ENCODE results near the gene PBX1.

PBX1 gene

GRCh38 chr1:164692420-164692819 lies 133.4 kb downstream of the PBX1 start:
- no peak for DNase-seq (ENCODE audit: extremely low read depth, low read depth)
- no peak for TF ChIP-seq CTCF (IDR thresholded peaks at IDR 0.05; ENCODE audit: low read depth, low read length, missing control alignments)
- H3K4me3 ChIP-seq (replicated peaks; ENCODE audit: low read depth, low read length), result no peak overlapping the region

GRCh38 chr1:164693564-164694359 lies 134.8 kb downstream of the PBX1 start:
- no peak overlapping the region for H3K4me3 ChIP-seq (replicated peaks; ENCODE audit: low read depth, low read length)
- TF ChIP-seq CTCF (IDR thresholded peaks at IDR 0.05; ENCODE audit: low read depth, low read length, missing control alignments), result no peak
- no peak for DNase-seq (ENCODE audit: extremely low read depth, low read depth)

DNA sequence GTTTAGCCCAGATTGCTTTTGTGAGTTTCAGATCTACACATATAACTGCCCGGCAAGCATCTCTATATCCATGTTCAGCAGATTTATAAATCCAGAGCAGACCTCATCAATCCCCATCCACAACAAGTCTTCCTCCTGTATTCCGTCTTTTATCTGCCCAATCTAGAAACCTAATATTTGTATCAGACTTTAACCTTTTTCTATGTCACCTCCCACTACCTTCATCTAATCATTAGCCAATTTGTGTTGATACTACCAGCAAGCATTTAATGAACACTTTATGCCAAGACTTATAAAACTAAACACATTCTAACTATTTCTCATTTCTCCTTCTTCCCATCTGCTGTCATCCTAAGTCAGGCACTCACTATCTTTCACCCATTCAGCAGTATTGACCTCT lies 135.5 kb downstream of the PBX1 start:
- no peak for TF ChIP-seq CTCF (IDR thresholded peaks at IDR 0.05; ENCODE audit: low read depth, low read length, missing control alignments)
- H3K4me3 ChIP-seq (replicated peaks; ENCODE audit: low read depth, low read length), result no peak overlapping the region
- DNase-seq (ENCODE audit: extremely low read depth, low read depth), result no peak

DNA sequence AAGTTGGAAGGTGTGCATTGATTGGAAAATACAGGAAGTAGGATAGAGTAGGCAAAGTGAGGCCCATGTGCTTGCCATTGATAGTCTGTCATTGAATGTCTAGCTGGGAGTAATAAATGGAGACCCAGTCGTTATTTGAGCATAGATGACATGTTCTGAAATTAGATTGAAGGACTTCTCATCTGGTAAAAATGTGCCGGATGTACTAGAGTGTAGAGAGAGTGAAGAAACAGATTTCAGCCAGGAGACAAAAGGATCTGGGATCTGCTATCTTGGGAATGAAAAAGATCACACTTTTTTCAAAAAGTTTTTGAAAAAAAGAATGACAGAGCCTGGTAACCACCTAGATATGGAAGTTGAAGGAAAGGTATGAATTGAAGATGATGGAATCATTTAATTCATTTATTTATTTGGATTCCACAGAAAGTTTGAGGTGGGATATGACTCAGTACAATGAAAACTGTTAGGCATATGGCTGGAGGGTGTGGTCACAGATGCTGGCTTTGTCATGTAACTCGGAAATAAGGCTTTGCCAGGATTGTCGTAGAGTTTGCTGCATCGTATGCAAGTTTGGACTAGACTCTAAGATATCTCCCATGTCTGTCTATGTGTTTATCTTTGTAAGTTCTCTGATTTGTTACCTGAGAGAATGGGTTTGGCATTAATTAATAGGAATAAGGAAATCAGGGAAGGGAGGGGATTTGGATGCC lies 137.1 kb downstream of the PBX1 start:
- no peak overlapping the region for H3K4me3 ChIP-seq (replicated peaks; ENCODE audit: low read depth, low read length)
- DNase-seq (ENCODE audit: extremely low read depth, low read depth), result peak; percentile 85
- TF ChIP-seq CTCF (IDR thresholded peaks at IDR 0.05; ENCODE audit: low read depth, low read length, missing control alignments), result no peak

- no peak overlapping the region for H3K4me3 ChIP-seq (replicated peaks; ENCODE audit: low read depth, low read length)
- TF ChIP-seq CTCF (IDR thresholded peaks at IDR 0.05; ENCODE audit: low read depth, low read length, missing control alignments), result no peak
- no peak for DNase-seq (ENCODE audit: extremely low read depth, low read depth)
Observed at GRCh38 chr1:164699815-164700491, 141.0 kb downstream of the PBX1 start.

GRCh38 chr1:164700683-164701082 lies 141.7 kb downstream of the PBX1 start:
- TF ChIP-seq CTCF (IDR thresholded peaks at IDR 0.05; ENCODE audit: low read depth, low read length, missing control alignments), result no peak
- no peak overlapping the region for H3K4me3 ChIP-seq (replicated peaks; ENCODE audit: low read depth, low read length)

More at GRCh38 chr1:164700683-164701082, 141.7 kb downstream of the PBX1 start:
- no peak for DNase-seq (ENCODE audit: extremely low read depth, low read depth)

Measured in HFF-Myc (cell line).